NT2/D1 (cell line): ENCODE data around the gene UBE2G1.

Source experiments
- DNase-seq: peaks from one replicate; pipeline ENCODE4 v3.0.0-alpha.2; 2011; ENCODE audit warnings: low read depth, low spot score
- H3K27me3 ChIP-seq: 2 replicates; pipeline ENCODE4 v1.6.0; 2011; ENCODE audit warnings: mild to moderate bottlenecking; ENCODE audit not compliant: insufficient read length, insufficient read depth
- H3K36me3 ChIP-seq: 2 replicates; pipeline ENCODE4 v1.6.1; 2011; ENCODE audit warnings: mild to moderate bottlenecking, low read length, mixed read lengths; ENCODE audit not compliant: insufficient read depth, insufficient read length
- H3K4me1 ChIP-seq: 2 replicates; pipeline ENCODE4 v1.5.1; 2011; ENCODE audit not compliant: insufficient read depth, insufficient read length
- H3K4me3 ChIP-seq: 2 replicates; pipeline ENCODE4 v1.5.1; 2011; ENCODE audit warnings: low read depth; ENCODE audit not compliant: insufficient read length
- H3K9ac ChIP-seq: 2 replicates; pipeline ENCODE4 v1.6.0; 2011; ENCODE audit warnings: low read depth; ENCODE audit not compliant: insufficient read length
- H3K9me3 ChIP-seq: 2 replicates; pipeline ENCODE4 v1.5.1; 2011; ENCODE audit warnings: mild to moderate bottlenecking, low read length; ENCODE audit not compliant: insufficient read depth
- SUZ12 ChIP-seq: IDR thresholded peaks from 2 replicates; pipeline ENCODE4 v1.6.1; 2011; ENCODE audit not compliant: insufficient read length, insufficient read depth; ENCODE audit errors: extremely low read depth
- YY1 ChIP-seq: IDR thresholded peaks from 2 replicates; pipeline ENCODE4 v1.6.1; 2011; ENCODE audit not compliant: insufficient read length, insufficient read depth
- ZNF274 ChIP-seq: IDR thresholded peaks from 2 replicates; pipeline ENCODE4 v1.6.1; 2011; ENCODE audit warnings: mild to moderate bottlenecking, low read depth, low read length

Gene UBE2G1

GRCh38 chr17:4344926-4345325 lies 21.5 kb downstream of the UBE2G1 start:
- TF ChIP-seq YY1 (no peak), ZNF274 (no peak), SUZ12 (no peak)
- no peaks in the 10 kb centered on the region for H3K36me3 ChIP-seq
- H3K9ac ChIP-seq, result no peak overlapping the region
- H3K4me1 ChIP-seq, result no peaks in the 10 kb centered on the region
- DNase-seq, result no peak
- no peak overlapping the region for H3K4me3 ChIP-seq
- H3K27me3 ChIP-seq, result no peaks in the 10 kb centered on the region
- no peaks in the 10 kb centered on the region for H3K9me3 ChIP-seq

GRCh38 chr17:4342535-4342934 lies 23.9 kb downstream of the UBE2G1 start:
- H3K27me3 ChIP-seq, result no peaks in the 10 kb centered on the region
- H3K36me3 ChIP-seq, result no peaks in the 10 kb centered on the region
- no peaks in the 10 kb centered on the region for H3K9me3 ChIP-seq
- no peak for TF ChIP-seq SUZ12
- TF ChIP-seq ZNF274, result no peak
- no peak for TF ChIP-seq YY1
- H3K4me3 ChIP-seq, result no peak overlapping the region
- DNase-seq, result no peak
- no peaks in the 10 kb centered on the region for H3K4me1 ChIP-seq
- H3K9ac ChIP-seq, result no peak overlapping the region

DNA sequence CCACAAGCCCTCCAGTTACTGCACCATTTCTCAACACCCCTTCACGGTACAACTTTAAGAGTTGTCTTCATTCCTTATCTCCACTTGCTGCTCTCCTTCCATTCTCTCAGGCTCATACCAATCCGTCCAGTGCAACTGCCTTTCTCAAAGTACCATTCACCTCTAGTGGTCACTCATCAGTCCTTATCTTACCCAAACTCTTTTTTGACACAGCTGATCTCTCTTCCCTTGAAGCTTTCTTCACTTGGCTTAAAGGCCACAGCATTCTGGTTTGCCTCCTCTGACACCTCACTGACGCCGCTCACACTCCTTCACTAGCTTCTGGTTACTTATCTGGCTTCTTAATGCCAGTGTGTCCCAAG lies 24.9 kb downstream of the UBE2G1 start:
- H3K27me3 ChIP-seq, result no peaks in the 10 kb centered on the region
- no peak for DNase-seq
- H3K9me3 ChIP-seq, result no peaks in the 10 kb centered on the region
- TF ChIP-seq ZNF274 (no peak), SUZ12 (no peak), YY1 (no peak)
- no peak overlapping the region for H3K4me3 ChIP-seq
- no peaks in the 10 kb centered on the region for H3K4me1 ChIP-seq
- no peaks in the 10 kb centered on the region for H3K36me3 ChIP-seq
- no peak overlapping the region for H3K9ac ChIP-seq

- TF ChIP-seq SUZ12 (no peak), ZNF274 (no peak), YY1 (no peak)
These were observed 25.4 kb downstream of the UBE2G1 start for GRCh38 chr17:4340914-4341615.

DNA sequence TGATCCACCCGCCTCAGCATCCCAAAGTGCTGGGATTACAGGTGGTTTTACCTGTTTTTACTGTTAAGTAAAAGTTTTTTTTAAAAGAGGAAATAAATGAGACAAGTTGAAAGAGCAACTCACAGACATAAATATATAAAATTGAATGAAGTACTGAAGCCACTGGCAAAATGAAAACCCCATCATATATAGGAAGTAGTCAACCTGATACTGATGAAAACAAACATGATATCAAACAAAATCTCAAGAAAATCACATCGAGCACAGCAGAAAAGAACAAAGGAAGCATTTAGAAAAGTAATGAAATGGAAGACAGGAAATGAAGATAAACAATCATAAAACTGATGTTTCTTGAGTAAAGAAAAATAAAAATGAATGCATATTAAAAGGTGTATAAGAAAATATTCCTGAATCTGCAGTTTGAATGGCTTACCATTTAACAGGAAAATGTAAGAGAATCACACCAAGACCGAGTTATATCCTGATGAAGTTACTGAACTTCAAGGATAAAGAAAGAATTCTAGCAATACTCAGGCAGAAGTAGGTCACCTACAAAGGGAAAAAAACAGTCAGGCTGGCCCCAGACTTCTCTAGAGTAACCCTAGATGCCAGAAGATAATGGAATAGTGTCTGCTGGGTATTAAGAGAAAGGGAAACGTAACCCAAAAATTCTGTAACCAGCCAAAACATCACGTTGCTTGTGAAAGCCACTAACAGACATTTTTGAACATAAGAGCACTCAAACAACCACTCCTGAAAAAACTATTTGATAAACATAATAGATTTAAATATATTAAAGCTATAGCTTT lies 31.5 kb downstream of the UBE2G1 start:
- no peaks in the 10 kb centered on the region for H3K36me3 ChIP-seq
- TF ChIP-seq YY1, result no peak
- TF ChIP-seq ZNF274, result no peak
- H3K4me1 ChIP-seq, result peaks cover 4% of the 10 kb centered on the region
- DNase-seq, result no peak
- H3K9me3 ChIP-seq, result no peaks in the 10 kb centered on the region
- no peak overlapping the region for H3K4me3 ChIP-seq
- no peaks in the 10 kb centered on the region for H3K27me3 ChIP-seq
- no peak overlapping the region for H3K9ac ChIP-seq

More at GRCh38 chr17:4340914-4341615, 25.4 kb downstream of the UBE2G1 start:
- Histone ChIP-seq H3K9me3 (no peaks in the 10 kb centered on the region), H3K4me1 (no peaks in the 10 kb centered on the region), H3K9ac (no peak overlapping the region), H3K27me3 (no peaks in the 10 kb centered on the region), H3K36me3 (no peaks in the 10 kb centered on the region), H3K4me3 (no peak overlapping the region)
- no peak for DNase-seq

- no peaks in the 10 kb centered on the region for H3K36me3 ChIP-seq
- no peak overlapping the region for H3K9ac ChIP-seq
- no peak overlapping the region for H3K4me3 ChIP-seq
- no peak for DNase-seq
- TF ChIP-seq ZNF274 (no peak), SUZ12 (no peak)
- H3K4me1 ChIP-seq, result peaks cover 4% of the 10 kb centered on the region
- no peaks in the 10 kb centered on the region for H3K27me3 ChIP-seq
- no peaks in the 10 kb centered on the region for H3K9me3 ChIP-seq
These were observed 32.1 kb downstream of the UBE2G1 start for GRCh38 chr17:4334332-4334731.

GRCh38 chr17:4333041-4333440 lies 33.4 kb downstream of the UBE2G1 start:
- Histone ChIP-seq H3K4me3 (no peak overlapping the region), H3K27me3 (no peaks in the 10 kb centered on the region), H3K9me3 (no peaks in the 10 kb centered on the region), H3K9ac (no peak overlapping the region), H3K4me1 (peaks cover 4% of the 10 kb centered on the region), H3K36me3 (no peaks in the 10 kb centered on the region)
- TF ChIP-seq YY1 (no peak), SUZ12 (no peak), ZNF274 (no peak)
- DNase-seq, result no peak
